ENCODE data around the gene ERBB4. TPM values are rescaled to one million over a fixed set of nuclear protein-coding genes. Genes with fewer than 3 reads are reported as not detected.

Gene ERBB4
- total RNA-seq, 1 experiment from 2014 or later = 0.04 TPM

GRCh38 chr2:212186166-212186565 lies 352.4 kb downstream of the ERBB4 start:
- H2AFZ ChIP-seq (ENCODE audit: low read length) = no peak overlapping the region
- H3K79me1 ChIP-seq (ENCODE audit: insufficient read depth, low read depth, low read length, poor library complexity, severe bottlenecking) = no peaks in the 10 kb centered on the region
- H3K79me2 ChIP-seq (ENCODE audit: insufficient read depth, low read length) = no peaks in the 10 kb centered on the region
- H3K4me1 Mint-ChIP-seq = no peaks in the 10 kb centered on the region; a peak in 1 of 4 replicates
- no peak overlapping the region for H3K27ac Mint-ChIP-seq
- H3K9ac ChIP-seq (ENCODE audit: extremely low read depth, insufficient read length, low read length) = no peak overlapping the region
- H3K4me1 ChIP-seq (ENCODE audit: insufficient read depth, low read length) = no peaks in the 10 kb centered on the region
- H2BK12ac ChIP-seq (ENCODE audit: insufficient read length, low read depth, low read length) = no peak overlapping the region
- no peak overlapping the region for H2AK5ac ChIP-seq (ENCODE audit: insufficient read length, low read length)
- no peak overlapping the region for H3T11ph ChIP-seq (ENCODE audit: low read length)
- no peaks in the 10 kb centered on the region for H4K20me1 ChIP-seq (ENCODE audit: control insufficient read depth, insufficient read depth, insufficient read length)
- no peaks in the 10 kb centered on the region for H3K27me3 ChIP-seq (ENCODE audit: insufficient read depth, low read length)
- TF ChIP-seq CTCF (conservative IDR thresholded peaks at IDR 0.05) = no peak
- no CpG with 5 or more reads among the region's 3 CpGs for WGBS (ENCODE audit: extremely low coverage, insufficient read length, low lambda C conversion rate)
- H3K4ac ChIP-seq (ENCODE audit: low read depth, low read length) = no peak overlapping the region
- no peak overlapping the region for H3K18ac ChIP-seq (ENCODE audit: insufficient read length, low read depth, low read length)
- H3K9me3 Mint-ChIP-seq = no peaks in the 10 kb centered on the region
- H3K23me2 ChIP-seq (ENCODE audit: insufficient read length, low read depth, low read length, poor library complexity, severe bottlenecking) = no peaks in the 10 kb centered on the region
- H3K14ac ChIP-seq (ENCODE audit: insufficient read depth, low read length) = no peak overlapping the region
- H3K56ac ChIP-seq (ENCODE audit: insufficient read length, low read depth, low read length) = no peak overlapping the region
- no peak overlapping the region for H2BK5ac ChIP-seq (ENCODE audit: insufficient read length, low read length)
- no peaks in the 10 kb centered on the region for H3K9me3 ChIP-seq (ENCODE audit: control insufficient read depth, low read depth, low read length)
- no peaks in the 10 kb centered on the region for H3K36me3 Mint-ChIP-seq (ENCODE audit: insufficient read depth in 1 of 3, low read depth in 3 of 3)
- no peak overlapping the region for H3K4me2 ChIP-seq (ENCODE audit: insufficient read depth, insufficient read length, low read length)
- no peaks in the 10 kb centered on the region for H3K27me3 Mint-ChIP-seq (ENCODE audit: low read depth)
- no peak for DNase-seq
- no peak overlapping the region for H2BK15ac ChIP-seq (ENCODE audit: low read depth, low read length)
- H2BK120ac ChIP-seq (ENCODE audit: low read depth, low read length, poor library complexity, severe bottlenecking) = no peak overlapping the region
- no peak overlapping the region for H4K5ac ChIP-seq (ENCODE audit: insufficient read length, low read depth, low read length)
- no peak overlapping the region for H2BK20ac ChIP-seq (ENCODE audit: low read depth, low read length, poor library complexity, severe bottlenecking)
- H3K27ac ChIP-seq (ENCODE audit: insufficient read length, low read depth, low read length) = no peak overlapping the region
- H3K4me3 Mint-ChIP-seq = no peak overlapping the region
- H3K23ac ChIP-seq (ENCODE audit: insufficient read length, low read depth, low read length) = no peak overlapping the region
- no peak overlapping the region for H4K8ac ChIP-seq (replicated peaks; ENCODE audit: insufficient read length, low read depth, low read length)
- H4K91ac ChIP-seq (ENCODE audit: insufficient read length, low read depth, low read length) = no peak overlapping the region

Measured in H9 (cell line).